HL-60/S4 (cell line): ENCODE data around the gene IL17RD.

ENCODE experiments used
- in situ Hi-C: fragments of 300-500 bp; cut with MboI; formaldehyde crosslinking; loops from 2 replicates; pipeline ENCODE4 v1.14.3; 2022; ENCODE audit warnings: low sequenced_read_pairs

Gene IL17RD

DNA sequence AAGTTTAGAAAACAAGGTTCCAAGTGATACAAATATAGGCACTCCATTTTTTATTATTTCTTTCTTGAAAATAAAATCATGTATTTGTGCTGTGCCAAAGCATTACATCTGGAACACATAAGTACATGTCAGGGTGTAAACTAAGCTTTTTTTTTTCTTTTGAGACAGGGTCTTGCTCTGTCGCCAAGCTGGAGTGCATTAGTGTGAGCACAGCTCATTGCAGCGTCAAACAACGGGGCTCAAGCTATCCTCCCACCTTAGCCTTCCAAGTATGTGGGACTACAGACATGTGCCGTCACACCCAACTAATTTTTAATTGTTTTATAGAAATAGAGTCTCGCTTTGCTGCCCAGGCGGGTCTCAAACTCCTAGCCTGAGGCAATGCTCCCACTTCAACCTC is 95.7 kb downstream of the IL17RD start:
- in situ Hi-C loops = no loop called here

DNA sequence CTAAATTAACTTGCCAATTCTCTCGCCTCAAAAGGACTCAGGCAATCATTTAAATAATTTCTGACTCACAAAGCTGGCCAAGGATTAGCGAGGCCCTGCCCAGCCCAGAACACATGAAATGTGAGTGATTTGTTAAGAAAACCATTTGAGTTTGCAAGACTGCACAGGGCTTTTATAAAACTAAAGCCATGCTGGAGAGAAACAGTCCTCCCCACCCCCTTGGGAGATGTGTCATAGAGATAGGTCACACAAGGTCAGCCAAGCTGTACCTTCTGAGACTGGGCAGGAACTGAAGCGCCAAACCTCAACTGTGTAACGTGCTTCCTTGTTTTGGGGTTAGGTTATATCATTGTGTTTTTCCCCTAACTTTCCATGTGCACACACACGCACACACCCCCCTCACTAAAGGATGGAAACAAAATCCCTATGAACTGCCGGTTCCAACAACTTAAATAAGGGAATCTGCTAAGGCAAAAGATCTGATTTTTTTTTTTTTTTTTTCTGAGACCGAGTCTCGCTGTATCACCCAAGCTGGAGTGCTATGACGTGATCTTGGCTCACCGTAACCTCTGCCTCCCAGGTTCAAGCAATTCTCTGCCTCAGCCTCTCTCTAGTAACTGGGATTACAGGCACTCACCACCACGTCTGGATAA is 96.6 kb downstream of the IL17RD start:
- in situ Hi-C loops = no loop called here

DNA sequence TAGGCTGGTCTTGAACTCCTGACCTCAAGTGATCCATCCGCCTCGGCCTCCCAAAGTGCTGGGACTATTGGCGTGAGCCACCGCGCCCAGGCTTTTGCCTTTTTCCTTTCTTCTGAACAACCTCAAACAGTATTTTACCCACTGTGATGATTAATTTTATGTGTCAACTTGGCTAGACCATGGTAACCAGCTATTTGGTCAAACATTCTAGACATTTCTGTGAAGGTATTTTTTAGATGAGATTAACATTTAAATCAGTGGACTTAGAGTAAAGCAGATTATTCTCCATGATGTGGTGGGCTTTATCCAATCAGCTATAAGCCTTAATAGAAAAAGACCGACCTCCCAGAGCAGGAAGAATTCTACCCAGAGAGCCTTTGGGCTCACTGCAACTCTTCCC is 98.7 kb downstream of the IL17RD start:
- in situ Hi-C loops = no loop called here

DNA sequence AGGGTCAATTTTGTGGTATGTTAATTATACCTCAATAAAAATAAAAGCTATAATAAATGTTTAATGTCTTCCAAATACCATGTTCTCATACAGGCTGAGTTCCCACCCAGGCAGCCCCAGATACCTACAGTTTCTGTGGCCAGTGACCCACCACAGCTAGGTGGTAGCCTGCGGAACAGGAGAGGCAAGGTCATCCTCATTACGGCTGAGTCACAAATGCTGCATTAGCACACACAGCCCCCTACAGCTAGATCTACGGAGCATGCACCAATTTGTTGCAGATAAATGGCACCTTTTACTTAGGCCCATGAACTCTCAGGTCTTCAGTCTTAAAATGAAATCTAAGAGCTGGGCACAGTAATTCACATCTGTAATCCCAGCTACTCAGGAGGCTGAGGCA is 99.6 kb downstream of the IL17RD start:
- in situ Hi-C loops = no loop called here

DNA sequence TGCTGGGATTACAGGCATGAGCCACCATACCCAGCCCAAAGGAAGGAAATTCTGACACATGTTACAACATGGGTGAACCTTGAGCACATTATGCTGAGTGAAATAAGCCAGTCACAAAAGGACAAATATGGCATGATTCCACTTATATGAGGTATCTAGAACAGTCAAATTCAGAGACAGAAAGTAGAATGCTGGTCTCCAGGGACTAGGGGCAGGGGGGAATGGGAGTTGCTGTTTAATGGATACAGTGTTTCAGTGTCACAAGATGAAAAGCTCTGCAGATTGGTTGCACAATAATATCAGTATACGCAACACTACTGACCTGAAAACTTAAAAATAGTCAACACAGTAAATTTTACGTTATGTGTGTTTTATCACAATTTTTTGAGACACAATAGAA is 100.6 kb downstream of the IL17RD start:
- in situ Hi-C loops = no loop called here

DNA sequence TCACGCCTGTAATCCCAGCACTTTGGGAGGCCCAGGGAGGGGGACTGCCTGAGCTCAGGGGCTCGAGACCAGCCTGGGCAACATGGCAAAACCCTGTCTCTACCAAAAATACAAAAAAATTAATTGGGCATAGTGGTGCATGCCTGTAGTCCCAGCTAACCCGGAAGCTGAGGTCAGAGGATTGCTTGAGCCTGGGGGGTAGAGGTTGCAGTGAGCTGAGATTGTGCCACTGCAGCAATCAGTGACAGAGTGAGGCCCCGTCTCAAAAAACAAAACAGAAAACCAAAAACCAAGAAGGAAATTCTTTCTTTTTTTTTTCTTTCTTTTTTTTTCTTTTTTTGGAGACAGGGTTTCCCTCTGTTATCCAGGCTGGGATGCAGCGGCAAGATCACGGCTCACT is 101.2 kb downstream of the IL17RD start:
- in situ Hi-C loops = no loop called here

DNA sequence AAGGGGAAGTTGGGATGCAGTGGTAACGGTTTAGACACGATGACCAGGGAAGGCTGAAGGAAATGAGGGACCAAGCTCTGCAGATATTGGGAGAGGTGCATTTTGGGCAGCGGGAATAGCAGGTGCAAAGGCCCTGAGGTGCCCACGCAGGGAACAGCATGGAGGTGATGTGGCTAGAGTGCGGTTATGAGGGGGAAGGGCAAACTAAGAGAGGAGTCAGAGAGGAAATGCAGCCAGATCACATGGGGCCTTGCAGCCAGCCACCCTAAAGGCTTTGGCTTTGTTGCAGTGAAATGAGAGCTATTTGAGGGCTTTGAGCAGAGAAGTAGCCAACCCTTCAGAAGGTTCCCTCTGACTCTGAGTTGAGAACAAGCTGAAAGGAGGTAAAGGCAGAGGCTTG is 102.1 kb downstream of the IL17RD start:
- in situ Hi-C loops = no loop called here

DNA sequence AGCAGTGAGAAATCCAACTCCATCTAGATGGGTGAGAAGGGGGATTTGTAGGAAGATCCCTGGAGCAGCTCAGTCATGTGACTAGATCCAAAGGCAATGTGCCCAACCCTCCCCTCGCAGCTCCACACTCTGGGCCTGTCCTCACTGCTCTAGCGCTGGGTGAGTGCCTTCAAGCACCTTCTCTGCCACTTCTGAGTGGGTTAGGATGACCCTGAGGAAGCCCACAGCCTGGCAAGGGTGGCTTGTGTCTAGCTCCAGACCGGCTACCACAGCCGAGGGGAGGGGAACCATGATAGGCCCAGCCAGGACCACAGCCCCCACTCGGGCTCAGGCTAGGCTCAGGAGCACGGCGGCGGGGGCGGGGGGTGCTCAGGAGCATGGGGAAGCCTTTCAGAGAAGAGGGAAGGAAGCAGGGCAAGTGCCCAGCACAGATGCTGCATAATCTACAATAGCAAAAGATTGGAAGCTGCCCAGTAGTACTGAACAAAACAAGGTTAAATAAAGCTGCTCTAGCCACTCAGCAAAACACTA is 103.0 kb downstream of the IL17RD start:
- in situ Hi-C loops = no loop called here

DNA sequence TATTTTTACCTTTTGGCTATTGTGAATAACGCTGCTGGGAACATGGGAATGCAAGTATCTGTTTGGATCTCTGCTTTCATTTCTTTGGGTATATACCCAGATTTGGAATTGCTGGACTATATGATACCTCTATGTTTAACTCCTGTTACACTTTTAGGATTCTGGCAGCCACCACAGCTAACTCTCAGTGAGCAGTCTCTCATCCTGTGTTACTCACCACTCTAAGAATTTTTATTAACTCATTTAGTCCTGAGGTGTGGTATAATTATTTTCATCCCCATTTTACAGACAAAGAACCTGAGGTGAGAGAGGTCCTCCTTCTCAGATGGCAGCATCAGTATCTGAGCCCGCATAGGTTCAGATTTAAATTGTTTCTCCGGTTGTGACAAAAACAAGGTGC is 103.6 kb downstream of the IL17RD start:
- in situ Hi-C loops = no loop called here

DNA sequence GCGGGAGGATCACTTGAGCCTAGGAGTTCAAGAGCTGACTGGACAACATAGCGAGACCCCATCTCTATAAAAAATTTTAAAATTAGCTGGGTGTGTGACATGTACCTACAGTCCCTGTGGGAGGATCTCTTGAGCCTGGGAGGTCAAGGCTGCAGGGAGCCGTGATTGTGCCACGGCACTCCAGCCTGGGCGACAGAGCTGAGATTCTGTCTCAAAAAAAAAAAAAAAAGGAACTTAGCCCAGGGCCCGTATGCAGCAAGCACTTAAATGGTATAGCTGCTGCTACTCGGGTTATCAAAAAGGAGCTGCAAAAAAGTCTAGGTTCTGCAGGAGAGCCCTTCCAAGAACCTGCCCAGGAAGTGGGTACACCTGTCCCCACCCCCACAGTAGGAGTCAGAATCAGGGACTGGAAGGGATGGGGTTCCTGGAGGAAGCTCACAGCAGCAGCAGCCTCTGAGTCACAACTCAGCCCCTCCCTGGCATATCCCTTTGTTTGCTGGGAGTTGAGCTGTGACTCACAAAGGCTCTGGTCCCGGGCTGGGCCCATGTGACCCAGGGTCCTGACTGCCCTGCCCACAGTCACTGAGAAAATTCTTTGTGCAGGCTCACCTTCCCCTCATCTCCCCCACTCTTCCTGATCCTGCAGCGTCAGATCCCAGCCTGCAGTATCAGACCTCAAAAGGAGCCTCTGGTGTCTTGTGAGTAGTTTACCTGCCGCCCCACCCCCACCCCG is 104.9 kb downstream of the IL17RD start, which contains the start of gene SPATA12:
SPATA12 (plus strand) TSS at position 576 of the 733 bp plus-strand sequence. CDS start 13,031 bp downstream, outside the sequence.
- in situ Hi-C loops = no loop called here

DNA sequence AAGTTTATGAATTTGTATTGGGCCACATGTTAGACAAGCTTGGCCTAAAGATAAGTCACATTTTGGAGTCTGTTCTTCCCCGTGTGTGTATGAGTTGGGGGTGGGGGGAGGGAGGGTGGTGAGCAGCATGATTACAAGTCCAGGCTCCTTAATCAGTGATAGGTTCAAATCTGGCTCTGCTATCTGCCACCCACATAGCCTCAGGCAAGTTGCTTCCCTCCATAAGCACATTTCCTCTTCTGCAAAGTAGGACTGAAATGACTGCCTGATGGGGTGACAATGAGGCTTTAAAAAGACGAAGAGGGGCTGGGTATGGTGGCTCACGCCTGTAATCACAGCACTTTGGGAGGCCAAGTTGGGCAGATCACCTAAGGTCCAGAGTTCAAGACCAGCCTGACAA is 105.7 kb downstream of the IL17RD start:
- in situ Hi-C loops = no loop called here

DNA sequence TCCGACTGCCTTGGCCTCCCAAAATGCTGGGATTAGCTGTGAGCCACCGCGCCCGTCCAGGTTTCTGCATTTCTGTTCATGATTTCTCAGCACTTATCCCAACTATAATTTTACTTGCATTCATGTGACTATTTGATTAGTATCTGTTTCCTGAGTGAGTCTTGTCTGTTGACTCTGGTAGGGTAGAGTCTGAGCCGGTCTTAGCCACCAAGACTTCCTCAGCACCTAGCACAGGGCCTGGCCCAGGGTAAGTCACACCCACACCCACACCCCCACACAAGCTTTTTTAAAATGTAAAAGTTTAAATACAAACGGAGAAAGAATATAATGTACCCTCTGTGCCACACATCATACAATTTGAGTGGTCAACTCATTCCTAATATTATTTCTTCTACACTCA is 107.8 kb downstream of the IL17RD start:
- in situ Hi-C loops = no loop called here

DNA sequence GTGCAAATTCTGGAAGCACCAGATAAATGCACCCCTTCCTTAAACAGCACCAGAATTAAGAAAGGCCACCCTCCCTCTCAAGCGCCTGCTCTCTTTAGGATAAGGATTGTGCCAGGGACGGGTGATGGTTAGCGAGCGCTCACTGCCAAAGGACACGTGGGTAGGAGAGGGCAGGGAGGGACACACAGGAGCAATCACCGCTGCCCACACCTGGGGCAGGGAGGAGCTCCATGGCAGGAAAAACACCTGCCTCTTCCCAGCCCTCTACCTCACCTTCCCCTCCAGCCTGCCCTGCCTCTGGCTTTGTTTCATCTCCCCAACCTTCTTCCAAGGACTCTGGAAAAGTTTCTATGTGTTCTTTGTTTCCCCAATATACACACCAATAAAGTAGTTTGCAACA is 112.0 kb downstream of the IL17RD start:
- in situ Hi-C loops = no loop called here

DNA sequence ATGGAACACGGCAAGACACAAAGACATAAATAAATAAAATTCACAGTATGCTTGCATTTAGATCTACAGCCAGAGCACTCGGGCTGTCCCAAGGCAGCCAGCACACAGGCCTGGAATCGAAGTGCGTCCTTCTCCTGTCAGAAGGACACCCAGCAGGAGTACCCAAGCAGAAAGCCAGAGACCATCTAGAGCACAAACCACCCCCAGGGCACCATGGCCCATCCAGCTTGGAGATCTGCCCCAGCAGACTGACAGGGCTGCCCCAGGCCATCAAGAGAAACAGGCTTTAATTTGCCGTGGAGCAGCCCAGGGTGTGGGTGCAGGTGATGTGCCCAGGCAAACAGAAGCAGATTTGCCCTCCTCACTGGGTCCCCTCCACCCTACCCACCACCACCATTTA is 112.5 kb downstream of the IL17RD start:
- in situ Hi-C loops = no loop called here

DNA sequence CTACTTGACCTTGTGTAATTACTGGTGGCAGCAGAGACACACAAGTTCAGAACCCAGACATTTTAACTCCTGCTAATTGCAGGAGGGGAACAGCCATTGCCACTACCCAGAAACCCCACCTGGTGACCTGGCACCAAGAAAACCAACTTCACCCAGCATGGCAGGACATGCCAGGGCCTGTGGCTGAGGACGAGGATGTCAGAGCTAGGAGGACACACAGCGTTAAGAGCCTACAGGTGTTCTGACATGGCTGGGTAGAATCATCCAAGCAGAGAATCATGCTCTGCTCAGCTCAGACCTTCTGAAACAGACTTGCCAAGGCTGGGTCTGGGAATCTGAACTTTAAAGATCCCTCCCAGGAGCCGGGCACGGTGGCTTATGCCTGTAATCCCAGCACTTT is 116.4 kb downstream of the IL17RD start:
- in situ Hi-C loops = no loop called here

DNA sequence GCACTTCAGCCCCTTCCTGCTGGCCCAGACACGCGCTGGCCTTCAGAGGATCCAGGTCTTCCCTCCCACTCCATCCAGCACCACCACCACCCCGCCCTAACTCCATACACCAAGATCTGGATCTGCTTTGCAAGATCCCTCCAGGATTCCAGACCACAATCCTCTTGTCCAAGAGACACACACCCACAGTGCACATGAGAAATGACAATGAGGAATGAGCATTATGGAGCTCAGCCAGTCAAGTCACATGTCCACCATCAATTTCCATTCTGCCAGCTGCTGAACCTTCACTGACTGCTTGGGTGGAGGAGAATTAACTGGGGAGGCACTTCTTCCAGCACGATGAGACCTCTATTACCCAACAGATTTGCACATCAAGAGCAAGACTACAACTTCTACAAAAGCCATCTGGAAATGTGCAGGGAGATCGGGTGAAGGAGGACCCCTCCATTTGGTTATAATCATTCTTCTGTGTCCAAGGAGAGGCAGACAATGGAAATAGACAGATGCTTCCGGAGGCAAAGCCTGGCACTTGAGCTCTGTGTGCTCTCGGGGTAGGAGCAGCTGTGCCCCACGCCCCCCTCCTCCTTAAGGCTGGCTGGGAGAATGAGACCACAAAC is 117.0 kb downstream of the IL17RD start:
- in situ Hi-C loops = no loop called here

DNA sequence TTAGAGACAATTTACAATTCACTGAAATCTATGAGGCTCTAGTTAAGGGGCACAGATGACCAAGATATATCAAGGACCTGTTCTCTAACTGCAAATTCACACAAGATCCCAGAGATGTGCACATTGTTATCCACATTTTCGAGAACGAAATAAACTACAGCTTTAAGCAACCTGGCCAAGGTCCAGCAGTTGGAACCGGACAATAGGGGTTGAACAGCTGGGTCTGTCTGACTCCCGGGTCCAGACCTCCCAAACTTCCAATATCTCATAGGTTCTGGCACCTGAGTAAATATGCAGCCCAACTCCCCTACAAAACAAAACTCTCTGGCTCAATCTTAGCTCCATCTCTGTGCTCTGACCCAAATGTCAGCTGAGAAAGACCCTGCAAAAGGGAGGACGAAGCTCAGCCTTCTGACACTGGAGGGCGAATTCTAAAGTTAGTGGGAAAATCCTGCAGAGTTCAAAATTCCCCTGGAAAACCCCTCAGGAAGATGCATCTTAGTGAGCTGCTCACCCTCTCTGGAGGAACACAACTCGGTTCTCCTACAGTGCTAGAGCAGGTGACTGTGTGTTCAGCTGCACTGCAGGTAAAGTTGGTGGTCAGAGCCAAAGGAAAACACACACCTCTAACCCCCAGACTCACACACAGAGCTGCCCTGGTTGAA is 118.9 kb downstream of the IL17RD start:
- in situ Hi-C loops = no loop called here

DNA sequence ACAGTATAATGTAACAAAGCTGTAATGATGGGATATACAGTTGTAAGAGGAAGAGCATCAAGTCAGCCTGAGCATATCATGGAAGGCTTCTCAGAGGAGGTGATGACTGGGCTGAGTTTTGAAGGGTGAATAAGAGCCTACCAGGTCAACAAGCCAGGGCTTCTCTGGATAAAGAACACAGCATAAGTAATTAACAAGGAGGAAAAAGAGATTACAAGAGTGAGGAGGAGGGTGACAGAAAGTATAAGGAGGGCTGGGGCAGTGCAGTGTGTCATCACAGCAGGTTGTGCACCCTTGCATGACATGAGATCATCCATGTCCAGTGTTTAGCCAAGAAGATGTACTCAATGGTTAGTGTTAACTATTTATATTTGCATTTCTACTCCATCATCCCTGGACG is 121.6 kb downstream of the IL17RD start:
- in situ Hi-C loops = no loop called here

DNA sequence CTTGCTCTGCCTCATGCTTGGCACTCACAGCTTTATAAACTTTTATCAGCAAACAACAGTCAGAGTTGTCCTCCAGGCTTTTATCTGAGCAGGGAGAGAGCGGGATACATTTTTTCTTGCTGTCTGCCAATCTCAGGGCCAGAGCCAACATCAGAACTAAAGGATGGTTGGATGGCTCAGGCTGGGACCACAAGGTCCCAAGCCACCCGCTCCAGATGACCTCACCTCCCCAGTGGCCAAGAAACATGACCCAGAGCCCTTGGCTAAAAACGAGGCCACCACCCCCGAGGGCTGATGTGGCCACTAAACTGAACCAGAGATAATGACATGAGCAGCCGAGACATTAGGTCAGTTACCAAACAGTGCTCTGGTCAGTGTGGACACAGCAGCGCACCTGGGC is 123.5 kb downstream of the IL17RD start:
- in situ Hi-C loops = no loop called here
